OCI-LY1 (cell line): Measurements from ENCODE around the gene DCAKD.

ENCODE experiments used
- H2AFZ ChIP-seq: fragments of 200-600 bp; sonication (generic), shearing (Covaris generic); 2 replicates; pipeline ENCODE4 v1.6.0; 2014; ENCODE audit warnings: antibody characterized with exemption, mild to moderate bottlenecking, low read length
- H3F3A ChIP-seq: fragments of 200-600 bp; sonication (generic), shearing (Covaris generic); 2 replicates; pipeline ENCODE4 v1.6.0; 2014; ENCODE audit warnings: mild to moderate bottlenecking, antibody characterized with exemption, low read length, moderate library complexity; ENCODE audit not compliant: insufficient read depth
- H3K27ac ChIP-seq: fragments of 200-600 bp; sonication (generic); 2 replicates; pipeline ENCODE4 v1.5.1; 2014; ENCODE audit warnings: low read length, mixed run types, mild to moderate bottlenecking, low read depth; ENCODE audit not compliant: poor library complexity, severe bottlenecking
- H3K27me3 ChIP-seq: fragments of 200-600 bp; sonication (generic); 2 replicates; pipeline ENCODE4 v1.6.0; 2014; ENCODE audit warnings: antibody characterized with exemption, mild to moderate bottlenecking, low read length, moderate library complexity; ENCODE audit not compliant: insufficient read depth
- H3K36me3 ChIP-seq: fragments of 200-600 bp; sonication (generic); 2 replicates; pipeline ENCODE4 v1.6.1; 2014; ENCODE audit warnings: mild to moderate bottlenecking, antibody characterized with exemption, low read length, moderate library complexity, mixed read lengths; ENCODE audit not compliant: insufficient read depth
- H3K4me1 ChIP-seq: fragments of 200-600 bp; sonication (generic); 2 replicates; pipeline ENCODE4 v1.5.1; 2014; ENCODE audit warnings: mild to moderate bottlenecking, low read length, moderate library complexity; ENCODE audit not compliant: insufficient read depth, severe bottlenecking
- H3K4me2 ChIP-seq: fragments of 200-600 bp; sonication (generic), shearing (Covaris generic); 2 replicates; pipeline ENCODE4 v1.6.1; 2014; ENCODE audit warnings: low read length
- H3K4me3 ChIP-seq: fragments of 200-600 bp; sonication (generic); 2 replicates; pipeline ENCODE4 v1.5.1; 2014; ENCODE audit warnings: low read length, low read depth, mild to moderate bottlenecking, mixed read lengths; ENCODE audit not compliant: poor library complexity, severe bottlenecking
- H3K79me2 ChIP-seq: fragments of 200-600 bp; shearing (Covaris generic); 2 replicates; pipeline ENCODE4 v1.6.1; 2016; ENCODE audit warnings: mixed run types, low read length, mixed read lengths; ENCODE audit not compliant: insufficient read depth
- H3K9ac ChIP-seq: fragments of 200-600 bp; sonication (generic), shearing (Covaris generic); 2 replicates; pipeline ENCODE4 v1.6.1; 2014; ENCODE audit warnings: mild to moderate bottlenecking, low read length, mixed read lengths
- H3K9me2 ChIP-seq: fragments of 200-600 bp; sonication (generic), shearing (Covaris generic); 2 replicates; pipeline ENCODE4 v1.6.1; 2014; ENCODE audit warnings: low read depth, mild to moderate bottlenecking, low read length, mixed read lengths
- H3K9me3 ChIP-seq: fragments of 200-600 bp; shearing (Covaris generic); 2 replicates; pipeline ENCODE4 v1.6.1; 2014; ENCODE audit warnings: low read length, mixed read lengths
- H4K20me1 ChIP-seq: fragments of 200-600 bp; sonication (generic), shearing (Covaris generic); 2 replicates; pipeline ENCODE4 v1.6.0; 2016; ENCODE audit warnings: mild to moderate bottlenecking, low read length; ENCODE audit not compliant: insufficient read depth
- CTCF ChIP-seq: fragments of 200-600 bp; sonication (generic), shearing (Covaris generic); IDR thresholded peaks from 2 replicates; pipeline ENCODE4 v1.5.1; 2017; ENCODE audit warnings: mild to moderate bottlenecking, antibody characterized with exemption, low read length, moderate library complexity, mixed read lengths
- EZH2 ChIP-seq: fragments of 200-600 bp; sonication (generic), shearing (Covaris generic); IDR thresholded peaks from 2 replicates; pipeline ENCODE4 v1.8.0; 2017; ENCODE audit warnings: borderline replicate concordance, mixed run types, mild to moderate bottlenecking, antibody characterized with exemption, low read length, moderate library complexity, mixed read lengths

The DCAKD gene

GRCh38 chr17:45004388-45004787 lies 47.0 kb downstream of the DCAKD start:
- TF ChIP-seq EZH2 (no peak), CTCF (no peak)
- Histone ChIP-seq H3K9me3 (peaks cover 2% of the 10 kb centered on the region; the same call in 1 of the 2 replicates), H3K9ac (no peak overlapping the region), H4K20me1 (no peaks in the 10 kb centered on the region), H3F3A (no peaks in the 10 kb centered on the region), H3K36me3 (no peaks in the 10 kb centered on the region), H2AFZ (no peak overlapping the region), H3K9me2 (no peaks in the 10 kb centered on the region), H3K4me2 (no peak overlapping the region), H3K4me1 (no peaks in the 10 kb centered on the region), H3K27me3 (no peaks in the 10 kb centered on the region; the same call in 1 of the 2 replicates), H3K4me3 (no peak overlapping the region), H3K79me2 (no peaks in the 10 kb centered on the region), H3K27ac (no peak overlapping the region)

- TF ChIP-seq CTCF (no peak), EZH2 (no peak)
- Histone ChIP-seq H3K4me3 (no peak overlapping the region), H3K9me3 (peaks cover 7% of the 10 kb centered on the region), H3K9ac (no peak overlapping the region), H3K27me3 (no peaks in the 10 kb centered on the region; the same call in 1 of the 2 replicates), H3K9me2 (no peaks in the 10 kb centered on the region), H4K20me1 (no peaks in the 10 kb centered on the region), H3K36me3 (no peaks in the 10 kb centered on the region; the same call in 1 of the 2 replicates), H3K4me2 (no peak overlapping the region), H3F3A (no peaks in the 10 kb centered on the region), H3K79me2 (no peaks in the 10 kb centered on the region), H2AFZ (no peak overlapping the region), H3K27ac (no peak overlapping the region), H3K4me1 (no peaks in the 10 kb centered on the region)
These were observed 47.6 kb downstream of the DCAKD start for GRCh38 chr17:45003877-45004276.

- Histone ChIP-seq H3K4me2 (no peak overlapping the region), H3K27me3 (peaks cover 5% of the 10 kb centered on the region; the same call in 1 of the 2 replicates), H3K4me3 (no peak overlapping the region), H3K9ac (no peak overlapping the region), H3K9me2 (no peaks in the 10 kb centered on the region), H3K4me1 (no peaks in the 10 kb centered on the region), H3K79me2 (no peaks in the 10 kb centered on the region), H3K9me3 (peaks cover 7% of the 10 kb centered on the region), H4K20me1 (no peaks in the 10 kb centered on the region), H3K36me3 (no peaks in the 10 kb centered on the region; the same call in 1 of the 2 replicates), H2AFZ (no peak overlapping the region), H3K27ac (no peak overlapping the region), H3F3A (no peaks in the 10 kb centered on the region)
- no peak for TF ChIP-seq CTCF
- TF ChIP-seq EZH2: no peak
These were observed 50.1 kb downstream of the DCAKD start for GRCh38 chr17:45001310-45001709.
